NCI-H2196 (cell line): ENCODE data around the gene BCAS1.

Experiments
- DNase-seq: peaks from one replicate; lab custom pipeline; 2025; ENCODE audit not compliant: unreplicated experiment; lab: John Stamatoyannopoulos, UW

The BCAS1 gene, protein sequence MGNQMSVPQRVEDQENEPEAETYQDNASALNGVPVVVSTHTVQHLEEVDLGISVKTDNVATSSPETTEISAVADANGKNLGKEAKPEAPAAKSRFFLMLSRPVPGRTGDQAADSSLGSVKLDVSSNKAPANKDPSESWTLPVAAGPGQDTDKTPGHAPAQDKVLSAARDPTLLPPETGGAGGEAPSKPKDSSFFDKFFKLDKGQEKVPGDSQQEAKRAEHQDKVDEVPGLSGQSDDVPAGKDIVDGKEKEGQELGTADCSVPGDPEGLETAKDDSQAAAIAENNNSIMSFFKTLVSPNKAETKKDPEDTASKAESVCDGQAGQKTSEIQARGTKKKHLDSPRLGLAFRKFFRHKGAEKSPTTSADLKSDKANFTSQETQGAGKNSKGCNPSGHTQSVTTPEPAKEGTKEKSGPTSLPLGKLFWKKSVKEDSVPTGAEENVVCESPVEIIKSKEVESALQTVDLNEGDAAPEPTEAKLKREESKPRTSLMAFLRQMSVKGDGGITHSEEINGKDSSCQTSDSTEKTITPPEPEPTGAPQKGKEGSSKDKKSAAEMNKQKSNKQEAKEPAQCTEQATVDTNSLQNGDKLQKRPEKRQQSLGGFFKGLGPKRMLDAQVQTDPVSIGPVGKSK

DNA sequence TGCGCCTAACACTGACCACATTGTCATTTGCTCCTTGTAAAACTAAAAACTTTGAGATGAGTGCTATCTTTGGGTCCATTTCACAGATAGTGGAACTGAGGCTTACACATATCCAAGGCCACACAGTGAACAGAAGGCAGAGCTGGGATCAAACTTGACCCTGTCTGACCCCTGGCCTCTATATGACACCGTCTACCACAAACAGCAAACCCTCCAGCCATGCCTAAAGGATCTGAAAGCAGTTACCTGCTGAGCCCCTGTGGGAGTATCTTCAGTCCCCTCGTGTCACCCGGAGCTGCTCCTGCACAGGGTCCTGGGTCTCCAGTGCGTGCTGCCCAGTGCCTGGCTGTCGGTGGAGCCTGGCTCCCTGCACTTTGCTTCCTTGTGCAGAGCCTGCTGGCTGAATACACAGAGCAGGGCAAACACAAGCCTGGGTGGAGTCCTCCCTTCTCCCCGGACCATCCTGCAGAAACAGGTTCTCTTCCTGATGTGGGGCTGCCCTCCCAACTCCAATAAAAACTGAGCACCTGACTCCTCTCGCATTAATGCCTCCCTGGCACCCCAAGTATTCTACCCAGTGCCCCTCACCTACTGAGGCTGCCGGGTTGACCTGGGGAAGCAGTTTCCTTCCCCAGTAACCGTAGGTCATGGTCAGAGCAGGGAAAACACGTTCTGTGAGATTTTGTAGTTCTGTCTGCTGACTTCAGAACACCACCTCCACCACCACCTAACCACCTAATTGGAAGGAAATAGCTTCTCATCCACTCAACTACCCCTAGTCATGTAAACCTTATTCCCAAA, at the start of gene BCAS1:
Gene BCAS1 (minus strand): TSS at position 408 of the 801 bp plus-strand sequence. CDS start 11,876 bp downstream, outside the sequence.
- DNase-seq, result no peak

DNA sequence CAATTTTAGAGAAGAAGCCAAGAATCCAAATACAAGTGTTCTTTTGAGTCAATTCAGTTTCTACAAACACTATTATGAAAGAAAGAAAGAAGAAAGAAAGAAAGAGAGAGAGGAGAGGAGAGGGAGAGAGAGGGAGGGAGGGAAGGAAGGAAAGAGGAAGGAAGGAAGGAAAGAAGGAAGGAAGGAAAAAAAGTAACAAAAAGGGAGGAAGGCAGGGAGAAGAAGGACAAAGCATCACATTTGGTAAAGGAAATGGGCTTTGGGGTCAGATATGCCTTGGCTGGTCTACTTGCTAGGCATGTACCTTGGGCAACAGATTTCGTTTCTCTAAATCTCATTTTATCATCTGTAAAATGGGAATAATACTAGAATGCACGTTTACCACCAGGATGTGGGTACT, 49.4 kb upstream of the BCAS1 start:
- no peak for DNase-seq

DNA sequence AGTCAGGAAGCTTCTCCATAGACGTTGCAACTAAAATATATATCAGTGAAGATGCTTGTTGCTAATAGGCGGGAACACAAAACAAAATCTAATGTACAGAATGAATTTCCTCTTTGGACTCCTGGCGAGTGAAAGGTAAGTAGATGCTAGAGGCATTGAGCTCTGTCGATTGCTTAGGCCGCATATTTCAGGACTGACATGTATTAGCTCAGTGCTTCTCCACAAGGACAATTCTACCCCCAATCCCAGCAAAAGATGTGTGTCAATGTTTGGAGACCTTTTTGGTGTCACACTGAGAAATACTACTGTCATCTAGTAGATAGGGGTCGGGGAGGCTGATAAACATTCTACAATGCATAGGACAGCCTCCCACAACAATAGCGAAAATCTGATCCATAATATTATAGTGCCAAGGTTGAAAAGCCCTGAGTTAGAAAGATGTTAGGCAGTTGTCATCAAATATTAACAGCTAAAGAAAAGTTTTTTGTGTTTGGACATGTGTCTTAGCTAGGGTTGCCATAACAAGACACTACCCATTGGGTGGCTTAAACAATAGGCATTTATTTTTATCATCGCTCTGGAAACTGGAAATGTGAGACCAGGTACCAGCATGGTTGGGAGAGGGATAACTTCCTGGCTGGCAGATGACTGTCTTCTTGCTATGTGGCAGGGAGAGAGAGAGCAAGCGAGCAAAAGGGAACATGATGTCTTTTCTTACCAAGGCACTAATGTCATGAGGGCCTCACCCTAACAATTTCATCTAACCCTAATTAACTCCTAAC, 48.0 kb upstream of the BCAS1 start:
- no peak for DNase-seq

DNA sequence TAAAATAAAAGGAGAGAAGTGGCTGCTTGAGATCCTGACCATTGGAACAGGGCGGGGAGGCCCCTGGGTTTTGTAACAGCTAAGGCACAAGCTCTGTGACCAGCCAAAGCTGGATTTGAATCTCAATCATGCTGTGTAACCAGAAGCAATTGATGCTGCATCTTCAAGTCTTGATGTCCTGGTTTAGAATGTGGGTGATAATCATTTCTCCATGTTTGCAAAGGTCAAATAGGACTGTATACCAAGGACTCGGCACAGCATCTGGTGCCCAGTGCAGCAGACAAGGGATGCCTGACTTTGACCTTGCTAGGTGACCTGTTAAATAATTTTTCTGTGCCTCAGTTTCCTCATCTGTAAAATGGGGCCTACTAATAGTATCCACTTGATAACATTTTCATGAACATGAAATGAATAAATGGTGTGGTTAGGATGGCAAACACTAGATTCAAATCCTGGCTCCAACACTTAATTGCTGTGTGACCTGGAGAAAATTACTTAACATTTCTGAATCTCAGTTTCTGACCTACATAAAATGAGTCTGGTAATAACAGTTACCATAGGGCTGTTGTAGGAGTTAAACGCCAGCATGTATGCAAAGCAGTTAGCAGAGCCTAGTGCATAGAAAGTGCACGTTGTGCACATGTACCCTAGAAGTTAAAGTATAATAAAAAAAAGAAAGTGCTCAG, 46.3 kb upstream of the BCAS1 start:
- DNase-seq, result no peak

DNA sequence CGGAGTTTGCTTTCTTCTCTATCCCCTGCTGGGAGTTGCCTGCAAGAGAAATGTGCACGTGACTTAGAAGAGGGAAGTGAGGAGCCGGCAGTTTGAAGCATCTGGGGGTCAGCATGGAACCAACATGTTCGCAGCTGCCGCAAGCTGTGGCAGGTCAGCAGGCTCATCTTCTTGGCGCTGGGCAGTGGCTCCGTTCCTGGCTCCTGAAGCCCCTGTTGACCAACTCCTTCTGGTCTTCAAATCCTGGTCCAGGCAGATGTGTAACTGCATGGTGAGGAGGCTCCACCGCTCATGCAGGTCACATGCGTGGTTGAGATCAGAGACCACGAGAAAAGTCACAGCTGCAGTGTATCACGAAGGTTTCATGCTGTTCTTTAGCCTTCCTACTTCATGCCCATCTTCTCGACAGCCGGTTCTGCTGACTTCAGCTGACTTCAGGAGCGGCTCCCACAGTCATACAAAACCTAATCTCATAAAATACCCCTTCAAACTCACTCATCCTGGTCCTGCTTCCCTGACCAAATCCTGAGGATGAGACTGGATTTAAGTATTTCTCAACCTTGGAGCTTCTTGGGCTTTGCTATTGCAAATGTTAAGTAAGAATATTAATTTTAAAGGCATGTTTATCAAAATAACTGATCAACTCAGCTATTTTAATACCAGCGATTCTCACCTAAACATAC, 44.9 kb upstream of the BCAS1 start:
- no peak for DNase-seq

DNA sequence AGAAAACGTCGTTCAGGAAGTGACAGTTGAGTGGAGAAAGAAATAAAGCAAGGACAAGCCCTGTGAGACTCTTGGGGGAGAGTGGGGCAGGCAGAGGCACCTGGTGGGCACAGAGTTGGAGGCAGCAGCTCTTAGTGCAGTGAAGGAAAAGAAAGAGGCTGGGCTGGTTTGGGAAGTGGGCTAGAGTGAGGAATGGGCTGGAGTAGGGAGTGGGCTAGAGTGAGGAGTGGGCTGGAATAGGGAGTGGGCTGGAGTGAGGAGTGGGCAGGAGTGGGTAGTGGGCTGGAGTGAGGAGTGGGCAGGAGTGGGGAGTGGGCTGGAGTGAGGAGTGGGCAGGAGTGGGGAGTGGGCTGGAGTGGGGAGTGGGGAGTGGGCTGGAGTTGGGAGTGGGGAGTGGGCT, 43.7 kb upstream of the BCAS1 start:
- DNase-seq, result no peak

DNA sequence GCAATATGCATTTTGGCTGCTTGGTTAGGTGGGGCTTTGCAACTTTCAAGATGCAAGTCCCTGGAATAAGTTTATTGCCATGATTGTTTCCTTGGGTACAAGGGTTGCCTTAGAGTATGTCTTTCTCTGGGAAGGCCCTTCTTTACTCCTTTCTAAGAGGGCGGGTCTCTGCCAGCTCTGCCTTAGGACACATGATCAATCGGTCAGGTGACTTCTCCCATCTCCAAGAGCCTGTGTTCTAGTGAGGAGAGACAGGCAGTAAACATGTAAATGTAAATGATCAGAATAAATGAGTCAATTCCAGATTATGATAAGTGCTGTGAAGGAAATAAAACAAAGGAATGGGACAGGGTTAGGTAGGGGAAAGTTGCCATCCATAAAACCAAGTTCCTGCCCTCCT, 43.2 kb upstream of the BCAS1 start:
- DNase-seq, result no peak

DNA sequence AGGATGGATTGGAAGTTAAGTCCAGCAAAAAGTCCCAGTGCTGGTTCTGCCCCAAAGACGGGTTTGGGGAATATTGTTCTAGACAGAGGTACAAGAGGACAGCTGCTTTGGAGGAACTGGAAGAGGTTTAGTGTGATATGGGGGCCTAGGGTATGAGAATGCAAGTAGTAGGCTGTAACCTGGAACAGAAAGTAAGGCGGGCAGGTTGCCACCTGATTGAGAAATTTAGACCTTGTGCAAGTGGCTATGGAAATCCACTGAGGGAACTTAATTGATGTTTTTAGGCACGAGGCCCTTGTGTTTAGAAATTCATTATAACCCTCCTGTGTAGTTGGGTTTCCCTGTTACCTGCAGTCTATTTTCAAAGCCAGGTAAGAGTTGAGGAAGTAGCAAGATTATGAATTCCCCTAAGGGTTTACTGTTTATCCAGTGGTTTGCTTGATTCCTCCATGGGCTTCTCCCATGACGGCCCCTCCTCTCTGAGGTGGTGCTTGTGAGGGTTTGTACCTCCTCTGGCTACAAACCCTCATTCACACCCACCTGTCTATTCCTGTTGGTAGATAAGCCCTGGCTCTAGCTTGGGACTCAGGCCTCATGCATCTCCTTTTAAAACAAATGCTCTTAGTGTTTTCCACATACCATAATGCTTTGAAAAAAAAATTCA, 42.0 kb upstream of the BCAS1 start:
- DNase-seq, result no peak

DNA sequence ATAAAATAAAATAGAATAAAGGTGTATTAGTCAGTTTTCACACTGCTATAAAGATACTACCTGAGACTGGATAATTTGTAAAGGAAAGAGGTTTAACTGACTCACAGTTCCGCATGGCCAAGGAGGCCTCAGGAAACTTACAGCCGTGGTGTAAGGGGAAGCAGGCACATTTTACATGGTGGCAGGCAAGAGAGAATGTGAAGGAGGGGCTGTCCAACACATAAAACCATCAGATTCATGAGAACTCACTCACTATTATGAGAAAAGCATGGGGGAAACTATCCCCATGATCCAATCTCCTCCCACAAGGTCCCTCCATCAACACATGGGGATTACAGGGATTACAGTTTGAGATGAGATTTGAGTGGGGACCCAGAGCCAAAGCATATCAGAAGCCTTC, 41.1 kb upstream of the BCAS1 start:
- no peak for DNase-seq

DNA sequence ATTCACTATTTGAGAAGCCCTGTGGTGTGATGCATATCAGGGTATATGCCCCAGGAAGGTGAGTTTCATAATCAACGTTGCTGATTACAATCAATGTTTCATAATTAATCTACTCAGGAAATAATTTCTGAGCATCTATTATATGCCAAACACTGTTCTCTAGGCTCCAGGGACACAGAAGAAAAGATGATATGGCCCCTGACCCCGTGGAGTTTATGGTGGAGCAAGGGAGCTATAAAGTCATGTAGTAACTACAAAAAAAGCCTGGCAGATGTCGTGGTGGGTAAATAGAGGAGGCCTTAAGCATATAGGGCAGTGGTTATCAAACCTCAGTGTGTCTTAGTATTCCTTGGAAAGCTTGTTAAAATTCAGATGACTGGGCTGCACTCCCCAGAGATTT, 40.1 kb upstream of the BCAS1 start:
- no peak for DNase-seq

DNA sequence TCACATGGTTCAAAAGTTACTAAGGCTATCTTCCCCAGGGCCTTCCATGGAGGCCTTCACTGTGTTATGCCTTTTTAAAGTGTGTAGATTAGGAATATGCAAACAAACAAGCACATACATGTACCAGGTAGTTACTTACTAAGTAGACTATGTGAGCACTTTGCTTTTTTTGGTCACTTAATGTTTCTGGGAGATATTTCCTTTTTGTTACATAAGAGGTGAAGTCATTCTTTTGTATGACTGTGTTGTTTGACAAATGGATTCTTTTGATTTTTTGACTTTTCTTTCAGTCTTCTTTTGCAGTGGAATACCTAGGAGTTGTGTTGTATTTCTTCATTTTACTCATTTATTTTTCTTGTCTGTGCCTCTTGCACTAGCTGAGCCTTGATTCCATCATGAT, 39.6 kb upstream of the BCAS1 start:
- DNase-seq, result no peak

DNA sequence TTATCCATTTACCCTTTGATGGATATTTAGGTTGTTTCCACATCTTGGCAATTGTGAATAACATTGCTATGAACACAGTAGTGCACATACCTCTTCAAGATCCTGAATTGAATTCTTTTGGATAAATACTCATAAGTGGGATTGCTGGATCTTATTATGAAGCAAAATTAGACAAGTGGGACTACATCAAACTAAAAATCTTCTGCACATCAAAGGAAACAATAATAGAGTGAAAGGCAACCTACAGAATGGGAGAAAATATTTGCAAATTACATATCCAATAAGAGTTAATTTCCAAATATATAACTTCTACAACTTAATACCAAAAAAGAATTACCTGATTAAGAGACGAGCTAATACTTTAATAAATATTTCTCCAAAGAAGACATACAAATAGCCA, 38.4 kb upstream of the BCAS1 start:
- no peak for DNase-seq

DNA sequence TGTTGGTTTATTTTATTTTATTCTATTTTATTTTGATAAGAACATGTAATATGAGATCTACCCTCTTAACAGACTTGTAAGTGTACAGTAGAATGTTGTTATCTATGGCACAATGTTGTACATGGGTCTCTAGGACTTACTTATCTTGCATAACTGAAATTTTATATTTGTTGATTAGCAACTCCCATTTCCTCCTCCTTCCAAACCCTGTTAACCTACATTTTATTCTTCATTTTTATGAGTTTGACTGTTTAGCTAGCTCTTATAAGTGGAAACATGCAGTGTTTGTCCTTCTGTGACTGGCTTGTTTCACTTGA, 37.9 kb upstream of the BCAS1 start:
- DNase-seq, result no peak

DNA sequence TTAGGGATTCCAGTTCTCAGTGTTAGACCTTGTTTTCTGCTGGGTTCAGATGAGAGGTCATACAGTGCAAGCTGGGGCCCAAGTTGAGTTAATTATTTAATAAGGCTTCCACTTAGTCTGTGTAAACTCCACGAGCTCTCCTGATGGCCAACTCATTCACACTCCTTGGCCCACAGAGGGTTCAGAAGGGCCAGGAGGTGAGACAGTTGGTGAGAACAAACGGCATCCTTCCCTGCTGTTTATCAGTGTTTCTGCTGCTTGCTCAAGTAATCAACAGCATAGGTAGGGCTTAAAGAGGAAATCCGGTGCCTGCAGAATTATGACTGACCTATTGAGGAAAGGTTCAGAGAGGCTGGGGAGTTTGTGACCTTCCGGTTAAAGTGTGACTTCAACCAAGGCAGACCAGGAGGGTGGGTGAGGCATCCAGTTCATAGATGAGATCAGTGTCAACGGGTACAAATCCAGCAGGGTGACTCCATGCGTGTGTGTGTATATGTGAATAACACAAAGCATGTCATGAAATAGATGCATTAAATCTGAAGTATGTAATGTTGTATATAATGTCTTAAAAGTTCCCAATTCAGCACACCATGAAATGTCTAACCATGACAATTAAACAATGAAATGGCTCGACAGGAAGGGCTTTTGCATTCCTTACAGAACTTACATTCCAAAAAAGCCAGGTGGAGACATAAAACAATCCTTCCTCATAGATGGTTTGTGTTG, 37.4 kb upstream of the BCAS1 start:
- DNase-seq, result no peak

DNA sequence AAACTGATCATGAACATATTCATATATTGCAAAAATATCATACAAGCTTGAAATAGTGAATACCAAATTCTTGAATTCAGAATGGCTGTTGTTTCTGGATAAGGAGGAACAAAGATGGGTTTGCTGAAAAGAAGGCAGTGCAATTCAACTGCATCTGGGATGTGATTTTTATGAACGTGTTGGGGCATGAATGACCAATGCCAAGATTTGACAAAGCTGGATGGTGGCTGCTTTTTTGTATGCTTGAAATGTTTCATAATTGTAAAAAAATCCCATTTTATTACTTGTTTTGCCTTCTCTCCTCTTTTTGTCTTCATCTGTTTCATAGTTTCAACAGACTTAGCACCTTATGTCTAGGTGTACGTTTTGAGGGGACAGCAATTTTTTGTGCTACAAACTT, 36.8 kb upstream of the BCAS1 start:
- no peak for DNase-seq

DNA sequence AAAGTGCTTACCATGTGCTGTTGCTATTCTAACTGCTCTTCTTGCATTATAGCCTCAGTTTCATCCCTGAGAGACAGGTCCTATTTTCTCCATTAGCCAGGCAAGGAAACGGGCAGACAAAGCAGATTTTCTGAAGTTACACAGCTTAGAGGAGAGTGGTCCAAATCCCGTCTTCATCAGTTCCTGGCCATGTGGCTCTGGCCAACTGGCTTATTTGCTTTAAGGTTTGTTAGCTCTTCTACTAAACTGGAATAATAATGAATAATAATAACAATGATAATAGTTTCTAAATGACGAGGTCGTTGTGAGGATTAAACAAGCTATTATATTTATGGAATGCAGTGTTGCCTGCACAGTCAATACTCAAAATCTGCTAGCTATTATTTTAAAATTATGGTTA, 35.8 kb upstream of the BCAS1 start:
- DNase-seq, result no peak

DNA sequence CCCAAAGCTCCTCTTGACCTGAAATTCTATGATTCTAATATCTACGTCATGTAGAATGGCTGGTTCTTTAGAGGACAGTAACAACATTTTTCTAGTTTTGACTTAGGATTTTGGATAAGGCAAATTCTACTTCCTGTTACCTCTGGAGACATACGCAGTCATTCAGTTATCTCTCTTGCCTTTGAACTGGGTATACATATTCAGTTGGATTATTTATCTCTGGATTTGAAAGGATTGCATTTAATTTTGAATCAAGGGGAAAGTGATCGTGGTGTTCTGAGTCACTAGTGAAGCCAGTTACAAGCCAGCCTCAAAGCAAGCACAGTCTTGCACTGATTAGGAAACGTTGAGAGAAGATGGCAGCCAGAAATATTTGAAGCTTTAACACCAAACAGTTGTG, 35.3 kb upstream of the BCAS1 start:
- DNase-seq, result no peak

DNA sequence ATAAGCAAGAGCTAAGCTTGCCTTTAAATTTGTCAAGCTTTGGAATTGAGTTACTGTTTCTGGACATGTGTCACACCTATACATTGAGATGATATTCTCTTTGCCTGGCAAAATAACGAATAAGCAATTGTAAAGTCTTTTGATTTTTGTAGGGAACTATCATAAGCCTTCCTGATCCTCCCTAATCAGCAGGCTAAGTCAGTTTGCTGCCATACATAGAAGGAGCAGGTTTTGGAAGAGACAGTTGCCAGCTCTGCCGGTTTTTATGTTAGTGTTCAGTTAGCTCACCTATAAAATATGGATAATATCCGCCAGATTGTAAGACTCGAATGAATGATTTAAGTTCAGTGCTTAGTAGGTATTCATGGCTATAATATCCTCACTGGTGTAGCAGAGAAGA, 34.4 kb upstream of the BCAS1 start:
- DNase-seq, result no peak
